ENCODE measurements around the gene REV3L. TPM values are rescaled to one million over a fixed set of nuclear protein-coding genes. Genes with fewer than 3 reads are reported as not detected.

Gene REV3L
- total and polyA plus RNA-seq, 2 donors (not counting 1 experiment from before 2014, with no cell fraction given) = 4.7 to 37.9 TPM

GRCh38 chr6:111411046-111411445 is 72.0 kb downstream of the REV3L start:
- Histone ChIP-seq H3K79me2 (ENCODE audit: control insufficient read depth, insufficient read depth, low read length) (peaks cover 6% of the 10 kb centered on the region), H3K9me3 (ENCODE audit: control extremely low read depth in 1 of 3, control insufficient read depth in 2 of 3, insufficient read depth in 1 of 3, low read length in 2 of 3) (no peaks in the 10 kb centered on the region), H3K36me3 (replicated peaks in 1 of 2; ENCODE audit: control extremely low read depth in 1 of 2, control insufficient read depth in 1 of 2, extremely low read depth in 1 of 2, insufficient read depth in 2 of 2, low read length in 1 of 2) (peaks cover 1 to 9% of the 10 kb centered on the region in 2 experiments), H2AFZ (ENCODE audit: insufficient read depth, low read depth, low read length, poor library complexity, severe bottlenecking) (no peak overlapping the region), H3K4me1 (ENCODE audit: control insufficient read depth in 2 of 2, insufficient read depth in 2 of 2, low read length in 2 of 2) (peaks cover 26 to 28% of the 10 kb centered on the region in 2 donors), H3K4me3 (ENCODE audit: control extremely low read depth in 1 of 5, extremely low read depth in 1 of 5, insufficient read depth in 1 of 5, low read depth in 2 of 5, low read length in 4 of 5) (no peak overlapping the region), H3K27me3 (replicated peaks in 1 of 4; ENCODE audit: control extremely low read depth in 1 of 4, control insufficient read depth in 3 of 4, insufficient read depth in 4 of 4, low read length in 3 of 4) (no peaks in the 10 kb centered on the region), H4K20me1 (ENCODE audit: control insufficient read depth, insufficient read depth, low read length, poor library complexity, severe bottlenecking) (no peaks in the 10 kb centered on the region), H3K9ac (ENCODE audit: low read length) (no peak overlapping the region), H3K27ac (ENCODE audit: low read length in 2 of 2) (peak overlapping the region; percentile 25 to 49), H3K4me2 (replicated peaks; ENCODE audit: low read depth, low read length, poor library complexity, severe bottlenecking) (no peak overlapping the region)
- DNase-seq (no peak), ATAC-seq (ENCODE audit: low read depth) (no peak)
- H3K27ac Mint-ChIP-seq = peak overlapping the region; percentile 5
- POLR2A ChIA-PET = interaction anchor here (1.0 kb wide), 1 partner anchor 72 kb away, joined by 4 read pairs; the partner anchor contains the start of gene REV3L
- no peaks in the 10 kb centered on the region for H3K27me3 Mint-ChIP-seq
- TF ChIP-seq CTCF (IDR thresholded peaks at IDR 0.05) = no peak
- no peak for TF ChIP-seq EZH2 (IDR thresholded peaks at IDR 0.05; ENCODE audit: borderline replicate concordance, insufficient read depth, low read depth, low read length, poor library complexity, severe bottlenecking)
- peaks cover 32% of the 10 kb centered on the region for H3K4me1 Mint-ChIP-seq
- WGBS (ENCODE audit: insufficient coverage) = 93% methylated on average over 2 of the region's 4 CpGs
- intact Hi-C loops (cut with micrococcal nuclease) = loop anchor here (5.0 kb wide), 1 partner anchor 34 kb away; no protein-coding TSS in a partner anchor
- CTCF ChIA-PET = interaction anchor here (1.7 kb wide), 2 partner anchors 67 to 152 kb away, joined by 5 to 6 read pairs; a partner anchor contains a TSS
- H3K4me3 Mint-ChIP-seq = no peak overlapping the region
- no peaks in the 10 kb centered on the region for H3K9me3 Mint-ChIP-seq (ENCODE audit: insufficient read depth)

GRCh38 chr6:111410371-111410770 is 72.6 kb downstream of the REV3L start:
- no peak for ATAC-seq (ENCODE audit: low read depth)
- peak; percentile 54 for DNase-seq

More at GRCh38 chr6:111410371-111410770, 72.6 kb downstream of the REV3L start:
- Histone ChIP-seq H3K27me3 (replicated peaks in 1 of 4; ENCODE audit: control extremely low read depth in 1 of 4, control insufficient read depth in 3 of 4, insufficient read depth in 4 of 4, low read length in 3 of 4) (no peaks in the 10 kb centered on the region), H3K9me3 (ENCODE audit: control extremely low read depth in 1 of 3, control insufficient read depth in 2 of 3, insufficient read depth in 1 of 3, low read length in 2 of 3) (no peaks in the 10 kb centered on the region), H3K27ac (ENCODE audit: low read length in 2 of 2) (peak overlapping the region; percentile 25 to 49), H4K20me1 (ENCODE audit: control insufficient read depth, insufficient read depth, low read length, poor library complexity, severe bottlenecking) (no peaks in the 10 kb centered on the region), H3K79me2 (ENCODE audit: control insufficient read depth, insufficient read depth, low read length) (peaks cover 6% of the 10 kb centered on the region), H2AFZ (ENCODE audit: insufficient read depth, low read depth, low read length, poor library complexity, severe bottlenecking) (no peak overlapping the region), H3K9ac (ENCODE audit: low read length) (no peak overlapping the region), H3K36me3 (replicated peaks in 1 of 2; ENCODE audit: control extremely low read depth in 1 of 2, control insufficient read depth in 1 of 2, extremely low read depth in 1 of 2, insufficient read depth in 2 of 2, low read length in 1 of 2) (peaks cover 1 to 5% of the 10 kb centered on the region in 2 experiments), H3K4me1 (ENCODE audit: control insufficient read depth in 2 of 2, insufficient read depth in 2 of 2, low read length in 2 of 2) (peaks cover 26 to 28% of the 10 kb centered on the region in 2 donors), H3K4me3 (ENCODE audit: control extremely low read depth in 1 of 5, extremely low read depth in 1 of 5, insufficient read depth in 1 of 5, low read depth in 2 of 5, low read length in 4 of 5) (no peak overlapping the region), H3K4me2 (replicated peaks; ENCODE audit: low read depth, low read length, poor library complexity, severe bottlenecking) (peak overlapping the region; percentile 17)
- Mint-ChIP-seq H3K4me3 (peak overlapping the region; percentile 0), H3K9me3 (ENCODE audit: insufficient read depth) (no peaks in the 10 kb centered on the region), H3K4me1 (peaks cover 35% of the 10 kb centered on the region), H3K27me3 (no peaks in the 10 kb centered on the region), H3K27ac (peak overlapping the region; percentile 5)
- intact Hi-C loops (cut with micrococcal nuclease) = loop anchor here (5.0 kb wide), 1 partner anchor 33 kb away; no protein-coding TSS in a partner anchor
- TF ChIP-seq CTCF (IDR thresholded peaks at IDR 0.05) = no peak
- no peak for TF ChIP-seq EZH2 (IDR thresholded peaks at IDR 0.05; ENCODE audit: borderline replicate concordance, insufficient read depth, low read depth, low read length, poor library complexity, severe bottlenecking)
- ChIA-PET POLR2A (interaction anchor here (1.0 kb wide), 1 partner anchor 73 kb away, joined by 4 read pairs; the partner anchor contains the start of gene REV3L), CTCF (interaction anchor here (1.7 kb wide), 1 partner anchor 151 kb away, joined by 5 read pairs; a partner anchor contains a TSS)
- WGBS (ENCODE audit: insufficient coverage) = 0% methylated on average over 1 of the region's 3 CpGs
